Loucy (cell line): Measurements from ENCODE around the gene ZNF304.

Experiments
- EZH2phosphoT487 ChIP-seq: fragments of 200-600 bp; IDR thresholded peaks from 2 replicates; pipeline ENCODE4 v1.6.1; 2018; ENCODE audit warnings: antibody characterized with exemption, mild to moderate bottlenecking, moderate library complexity, borderline replicate concordance
- TF ChIP-seq, protein P1 (sequence below): fragments of 200-600 bp; sonication (generic); conservative IDR thresholded peaks from 2 replicates; pipeline ENCODE4 v1.5.1; 2014; ENCODE audit warnings: mild to moderate bottlenecking, antibody characterized with exemption, low read length

DNA sequence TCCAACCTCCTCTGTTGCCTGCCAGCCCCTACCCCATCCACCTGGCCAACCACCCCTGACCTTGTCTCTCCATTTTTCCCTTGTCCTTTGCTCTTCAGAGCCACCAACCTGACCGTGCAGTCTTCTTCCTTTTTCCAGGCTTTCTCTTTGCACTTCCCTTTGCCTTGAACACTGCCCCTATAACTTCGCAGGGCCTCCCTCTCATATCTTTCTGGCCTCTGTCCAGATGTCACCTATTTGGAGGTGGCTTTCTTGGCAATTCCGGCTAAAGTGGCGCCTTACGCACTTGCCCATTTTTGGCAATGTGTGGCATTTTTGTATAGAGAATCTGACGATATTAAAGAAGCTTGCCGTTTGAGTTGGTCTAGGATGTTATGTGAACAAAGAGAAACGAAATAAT, 30.0 kb upstream of the ZNF304 start:
- TF ChIP-seq, protein P1, sequence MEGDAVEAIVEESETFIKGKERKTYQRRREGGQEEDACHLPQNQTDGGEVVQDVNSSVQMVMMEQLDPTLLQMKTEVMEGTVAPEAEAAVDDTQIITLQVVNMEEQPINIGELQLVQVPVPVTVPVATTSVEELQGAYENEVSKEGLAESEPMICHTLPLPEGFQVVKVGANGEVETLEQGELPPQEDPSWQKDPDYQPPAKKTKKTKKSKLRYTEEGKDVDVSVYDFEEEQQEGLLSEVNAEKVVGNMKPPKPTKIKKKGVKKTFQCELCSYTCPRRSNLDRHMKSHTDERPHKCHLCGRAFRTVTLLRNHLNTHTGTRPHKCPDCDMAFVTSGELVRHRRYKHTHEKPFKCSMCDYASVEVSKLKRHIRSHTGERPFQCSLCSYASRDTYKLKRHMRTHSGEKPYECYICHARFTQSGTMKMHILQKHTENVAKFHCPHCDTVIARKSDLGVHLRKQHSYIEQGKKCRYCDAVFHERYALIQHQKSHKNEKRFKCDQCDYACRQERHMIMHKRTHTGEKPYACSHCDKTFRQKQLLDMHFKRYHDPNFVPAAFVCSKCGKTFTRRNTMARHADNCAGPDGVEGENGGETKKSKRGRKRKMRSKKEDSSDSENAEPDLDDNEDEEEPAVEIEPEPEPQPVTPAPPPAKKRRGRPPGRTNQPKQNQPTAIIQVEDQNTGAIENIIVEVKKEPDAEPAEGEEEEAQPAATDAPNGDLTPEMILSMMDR, result no peak
- no peak for TF ChIP-seq EZH2phosphoT487
